Nephron progenitor cell (in vitro differentiated cells): ENCODE results near the gene BEX4.

Source experiments
- DNase-seq: peaks from one replicate; pipeline ENCODE4 v3.0.0; 2021
- H3K27ac Mint-ChIP-seq: 2 replicates; pipeline ENCODE4 v1.8.0; 2021; ENCODE audit warnings: mild to moderate bottlenecking, moderate library complexity, mixed read lengths
- H3K27me3 Mint-ChIP-seq: 2 replicates; pipeline ENCODE4 v1.8.0; 2021; ENCODE audit warnings: mild to moderate bottlenecking, low read depth, mixed read lengths; ENCODE audit not compliant: poor library complexity
- H3K36me3 Mint-ChIP-seq: 2 replicates; pipeline ENCODE4 v1.8.0; 2021; ENCODE audit warnings: low read depth, mixed read lengths
- H3K4me1 Mint-ChIP-seq: 2 replicates; pipeline ENCODE4 v1.8.0; 2021; ENCODE audit warnings: mixed read lengths
- H3K4me3 Mint-ChIP-seq: 2 replicates; pipeline ENCODE4 v1.8.0; 2021; ENCODE audit warnings: mild to moderate bottlenecking, moderate library complexity, mixed read lengths
- H3K9me3 Mint-ChIP-seq: 2 replicates; pipeline ENCODE4 v1.8.0; 2021; ENCODE audit warnings: mild to moderate bottlenecking, moderate library complexity, mixed read lengths
- CTCF ChIP-seq: fragments of 200-600 bp; sonication (generic); IDR thresholded peaks from 2 replicates; pipeline ENCODE4 v1.5.0; 2021; ENCODE audit warnings: antibody characterized with exemption

BEX4 gene

GRCh38 chrX:103250977-103251376 lies 36.1 kb downstream of the BEX4 start:
- Mint-ChIP-seq H3K36me3 (peaks cover 18% of the 10 kb centered on the region), H3K27ac (no peak overlapping the region), H3K27me3 (no peaks in the 10 kb centered on the region), H3K4me1 (peaks cover 50% of the 10 kb centered on the region), H3K4me3 (no peak overlapping the region), H3K9me3 (peaks cover 18% of the 10 kb centered on the region)
- no peak for TF ChIP-seq CTCF
- no peak for DNase-seq

- H3K27ac Mint-ChIP-seq: peak overlapping the region; percentile 98
- peaks cover 18% of the 10 kb centered on the region for H3K36me3 Mint-ChIP-seq
- H3K4me3 Mint-ChIP-seq: peak overlapping the region; percentile 90
- H3K9me3 Mint-ChIP-seq: peaks cover 10% of the 10 kb centered on the region
- no peak for TF ChIP-seq CTCF
- no peak for DNase-seq
- peaks cover 58% of the 10 kb centered on the region for H3K4me1 Mint-ChIP-seq
- H3K27me3 Mint-ChIP-seq: no peaks in the 10 kb centered on the region
Measured at GRCh38 chrX:103253608-103254007, 38.7 kb downstream of the BEX4 start.

GRCh38 chrX:103254171-103254824 lies 39.4 kb downstream of the BEX4 start:
- peak overlapping the region; percentile 98 for H3K27ac Mint-ChIP-seq
- H3K4me3 Mint-ChIP-seq: peak overlapping the region; percentile 90
- H3K36me3 Mint-ChIP-seq: peaks cover 18% of the 10 kb centered on the region
- DNase-seq: peak; percentile 71
- H3K27me3 Mint-ChIP-seq: no peaks in the 10 kb centered on the region
- TF ChIP-seq CTCF: no peak
- H3K4me1 Mint-ChIP-seq: peaks cover 58% of the 10 kb centered on the region
- peaks cover 10% of the 10 kb centered on the region for H3K9me3 Mint-ChIP-seq

- Mint-ChIP-seq H3K4me3 (peak within 1 kb of the TSS; percentile 90), H3K9me3 (peaks cover 10% of the 10 kb centered on the region), H3K36me3 (peaks cover 18% of the 10 kb centered on the region), H3K4me1 (peaks cover 58% of the 10 kb centered on the region), H3K27me3 (no peaks in the 10 kb centered on the region), H3K27ac (peak within 1 kb of the TSS; percentile 98)
- peak; percentile 59 for DNase-seq
- TF ChIP-seq CTCF: no peak
Measured at GRCh38 chrX:103254921-103255493, 40.1 kb downstream of the BEX4 start, which contains the start of gene TCEAL8. TCEAL8 (minus strand) TSS chrX:103255155; CDS start chrX:103253979, 1,176 bp downstream.

- Mint-ChIP-seq H3K27me3 (no peaks in the 10 kb centered on the region), H3K9me3 (peaks cover 10% of the 10 kb centered on the region), H3K4me3 (no peak overlapping the region), H3K36me3 (peaks cover 18% of the 10 kb centered on the region), H3K27ac (no peak overlapping the region), H3K4me1 (peaks cover 51% of the 10 kb centered on the region)
- DNase-seq: no peak
- TF ChIP-seq CTCF: no peak
Measured at GRCh38 chrX:103256651-103257050, 41.7 kb downstream of the BEX4 start.

GRCh38 chrX:103258275-103258674 lies 43.4 kb downstream of the BEX4 start:
- peaks cover 35% of the 10 kb centered on the region for H3K4me1 Mint-ChIP-seq
- TF ChIP-seq CTCF: no peak
- no peak overlapping the region for H3K27ac Mint-ChIP-seq
- peaks cover 10% of the 10 kb centered on the region for H3K36me3 Mint-ChIP-seq
- no peak for DNase-seq
- H3K4me3 Mint-ChIP-seq: no peak overlapping the region
- H3K27me3 Mint-ChIP-seq: no peaks in the 10 kb centered on the region
- peaks cover 20% of the 10 kb centered on the region for H3K9me3 Mint-ChIP-seq
